Measurements from ENCODE around the gene SDR9C7.
"Not testable (repeated sequence)": the region's sequence is repeated elsewhere in the genome, so short reads cannot be mapped to it uniquely, and the experiment has no call there.

The SDR9C7 gene

GRCh38 chr12:56897844-56898361, 36.3 kb downstream of the SDR9C7 start:
- peak; percentile 33 for DNase-seq (ENCODE audit: low read depth)
- no peak for TF ChIP-seq CTCF (conservative IDR thresholded peaks at IDR 0.05; ENCODE audit: control insufficient read depth, insufficient read depth, low read depth, low read length)
- H3K4me3 ChIP-seq (ENCODE audit: control insufficient read depth, low read depth, low read length) = no peak overlapping the region

GRCh38 chr12:56896082-56896481, 38.1 kb downstream of the SDR9C7 start:
- DNase-seq (ENCODE audit: low read depth) = no peak
- no peak overlapping the region for H3K4me3 ChIP-seq (ENCODE audit: control insufficient read depth, low read depth, low read length)
- TF ChIP-seq CTCF (conservative IDR thresholded peaks at IDR 0.05; ENCODE audit: control insufficient read depth, insufficient read depth, low read depth, low read length) = no peak

- no peak for DNase-seq (ENCODE audit: low read depth)
- no peak for TF ChIP-seq CTCF (conservative IDR thresholded peaks at IDR 0.05; ENCODE audit: control insufficient read depth, insufficient read depth, low read depth, low read length)
- no peak overlapping the region for H3K4me3 ChIP-seq (ENCODE audit: control insufficient read depth, low read depth, low read length)
These were observed 39.4 kb downstream of the SDR9C7 start for GRCh38 chr12:56894698-56895368.

- not testable (repeated sequence) for DNase-seq (ENCODE audit: low read depth)
These were observed 42.3 kb downstream of the SDR9C7 start for GRCh38 chr12:56891885-56892284.

GRCh38 chr12:56886319-56886718, 47.9 kb downstream of the SDR9C7 start:
- TF ChIP-seq CTCF (conservative IDR thresholded peaks at IDR 0.05; ENCODE audit: control insufficient read depth, insufficient read depth, low read depth, low read length) = no peak
- no peak overlapping the region for H3K4me3 ChIP-seq (ENCODE audit: control insufficient read depth, low read depth, low read length)
- DNase-seq (ENCODE audit: low read depth) = no peak

More at GRCh38 chr12:56891885-56892284, 42.3 kb downstream of the SDR9C7 start:
- H3K4me3 ChIP-seq (ENCODE audit: control insufficient read depth, low read depth, low read length) = not testable (repeated sequence)

GRCh38 chr12:56885316-56885715, 48.9 kb downstream of the SDR9C7 start:
- no peak for DNase-seq (ENCODE audit: low read depth)
- H3K4me3 ChIP-seq (ENCODE audit: control insufficient read depth, low read depth, low read length) = no peak overlapping the region
- TF ChIP-seq CTCF (conservative IDR thresholded peaks at IDR 0.05; ENCODE audit: control insufficient read depth, insufficient read depth, low read depth, low read length) = no peak

- H3K4me3 ChIP-seq (ENCODE audit: control insufficient read depth, low read depth, low read length) = no peak overlapping the region
- TF ChIP-seq CTCF (conservative IDR thresholded peaks at IDR 0.05; ENCODE audit: control insufficient read depth, insufficient read depth, low read depth, low read length) = no peak
- peak; percentile 53 for DNase-seq (ENCODE audit: low read depth)
These were observed 49.8 kb downstream of the SDR9C7 start for GRCh38 chr12:56884421-56884820.

- not testable (repeated sequence) for DNase-seq (ENCODE audit: low read depth); H3K4me3 ChIP-seq (ENCODE audit: control insufficient read depth, low read depth, low read length)
These were observed 51.8 kb downstream of the SDR9C7 start for GRCh38 chr12:56882407-56882806.

All from fibroblast of mammary gland (primary cell).